ENCODE measurements around the gene KCNQ2.

DNA sequence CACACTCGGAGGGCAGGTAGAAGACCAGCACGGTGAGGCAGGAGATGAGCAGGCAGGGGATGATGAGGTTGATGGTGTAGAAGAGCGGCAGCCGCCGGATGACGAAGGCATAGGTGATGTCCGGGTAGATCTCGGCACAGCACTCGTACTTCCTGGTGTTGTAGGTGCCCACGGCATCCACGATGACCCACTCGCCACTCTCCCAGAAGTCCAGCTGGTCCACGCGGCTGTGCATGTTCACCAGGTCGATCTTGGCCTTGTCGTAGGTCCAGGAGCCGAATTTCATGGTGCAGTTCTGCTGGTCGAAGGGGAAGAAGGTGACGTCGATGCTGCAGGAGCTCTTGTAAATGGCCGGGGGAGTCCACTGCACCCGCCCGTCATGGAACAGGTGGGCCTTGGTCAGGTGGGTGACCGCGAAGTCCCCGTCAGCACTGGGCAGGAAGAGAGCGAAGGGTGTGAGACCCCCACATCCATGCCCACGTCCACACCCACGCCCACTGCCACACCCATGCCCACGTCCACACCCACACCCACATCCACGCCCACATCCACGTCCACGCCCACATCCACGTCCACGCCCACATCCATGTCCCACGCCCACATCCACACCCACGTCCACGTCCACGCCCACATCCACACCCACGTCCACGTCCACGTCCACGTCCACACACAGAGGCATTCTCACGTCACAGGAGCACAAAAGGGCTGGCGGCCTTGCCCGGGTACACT, 121.7 kb downstream of the KCNQ2 start:
- TF ChIP-seq, protein P1, sequence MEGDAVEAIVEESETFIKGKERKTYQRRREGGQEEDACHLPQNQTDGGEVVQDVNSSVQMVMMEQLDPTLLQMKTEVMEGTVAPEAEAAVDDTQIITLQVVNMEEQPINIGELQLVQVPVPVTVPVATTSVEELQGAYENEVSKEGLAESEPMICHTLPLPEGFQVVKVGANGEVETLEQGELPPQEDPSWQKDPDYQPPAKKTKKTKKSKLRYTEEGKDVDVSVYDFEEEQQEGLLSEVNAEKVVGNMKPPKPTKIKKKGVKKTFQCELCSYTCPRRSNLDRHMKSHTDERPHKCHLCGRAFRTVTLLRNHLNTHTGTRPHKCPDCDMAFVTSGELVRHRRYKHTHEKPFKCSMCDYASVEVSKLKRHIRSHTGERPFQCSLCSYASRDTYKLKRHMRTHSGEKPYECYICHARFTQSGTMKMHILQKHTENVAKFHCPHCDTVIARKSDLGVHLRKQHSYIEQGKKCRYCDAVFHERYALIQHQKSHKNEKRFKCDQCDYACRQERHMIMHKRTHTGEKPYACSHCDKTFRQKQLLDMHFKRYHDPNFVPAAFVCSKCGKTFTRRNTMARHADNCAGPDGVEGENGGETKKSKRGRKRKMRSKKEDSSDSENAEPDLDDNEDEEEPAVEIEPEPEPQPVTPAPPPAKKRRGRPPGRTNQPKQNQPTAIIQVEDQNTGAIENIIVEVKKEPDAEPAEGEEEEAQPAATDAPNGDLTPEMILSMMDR (IDR thresholded peaks at IDR 0.05): no peak
- no peak for TF ChIP-seq POLR2A (IDR thresholded peaks at IDR 0.05)

All from testis (tissue), 2 donors.